IMR-90 (cell line): Measurements from ENCODE around the gene TEKT1. TPM values are rescaled to one million over a fixed set of nuclear protein-coding genes. Genes with fewer than 3 reads are reported as not detected.

Experiments used
- ATAC-seq: fragments of 200-7000 bp; cut with Tn5 transposase; 2 replicates; pipeline ENCODE4 v1.9.1; 2020; ENCODE audit warnings: low read depth, mild to moderate bottlenecking, moderate library complexity
- BruUV-seq: library from RNA; stranded (reverse); fragments of 400-500 nt; replicated peaks from 2 replicates; lab custom pipeline; 2021; lab: Mats Ljungman, UMichigan
- CTCF ChIA-PET: fragments of 300-600 bp; formaldehyde crosslinking; extraction: SDS; loops from one replicate; lab custom pipeline; 2021; ENCODE audit warnings: antibody characterized with exemption; lab: Yijun Ruan, JAX
- POLR2A ChIA-PET: fragments of 300-600 bp; sonication (Branson Sonifier 250); formaldehyde crosslinking; loops from one replicate; lab custom pipeline; 2022; ENCODE audit warnings: antibody characterized with exemption; ENCODE audit not compliant: unreplicated experiment; lab: Charles Lee
- DNase-seq: peaks from one replicate; pipeline ENCODE4 v3.0.0; 2013
- H2AFZ ChIP-seq: replicated peaks from 2 replicates; pipeline ENCODE3; 2013; ENCODE audit warnings: low read length, mild to moderate bottlenecking; ENCODE audit not compliant: poor library complexity
- H2AK5ac ChIP-seq: 2 replicates; pipeline ENCODE4 v1.6.1; 2013; ENCODE audit warnings: low read depth, low read length, inconsistent platforms
- H2AK9ac ChIP-seq: replicated peaks from 2 replicates; pipeline ENCODE3; 2013; ENCODE audit warnings: mild to moderate bottlenecking, low read depth, low read length, moderate library complexity; ENCODE audit not compliant: poor library complexity
- H2BK120ac ChIP-seq: 2 replicates; pipeline ENCODE4 v1.6.1; 2013; ENCODE audit warnings: low read depth, low read length, inconsistent platforms
- H2BK15ac ChIP-seq: 3 replicates; pipeline ENCODE4 v1.6.1; 2013; ENCODE audit warnings: low read depth, low read length, inconsistent platforms
- H2BK20ac ChIP-seq: 2 replicates; pipeline ENCODE4 v1.6.1; 2013; ENCODE audit warnings: low read depth, mild to moderate bottlenecking, inconsistent platforms, low read length, moderate library complexity
- H2BK5ac ChIP-seq: 2 replicates; pipeline ENCODE4 v1.6.1; 2013; ENCODE audit warnings: mild to moderate bottlenecking, low read depth, low read length, inconsistent platforms; ENCODE audit not compliant: poor library complexity, severe bottlenecking
- H3K14ac ChIP-seq: replicated peaks from 2 replicates; pipeline ENCODE4 v1.6.1; 2013; ENCODE audit warnings: low read depth, low read length, inconsistent platforms
- H3K18ac ChIP-seq: 2 replicates; pipeline ENCODE4 v1.6.1; 2013; ENCODE audit warnings: low read depth, low read length, control low read depth
- H3K23ac ChIP-seq: 2 replicates; pipeline ENCODE4 v1.6.1; 2013; ENCODE audit warnings: low read depth, low read length, inconsistent platforms
- H3K27ac ChIP-seq: 2 replicates; pipeline ENCODE4 v1.5.1; 2013; ENCODE audit warnings: mild to moderate bottlenecking, control low read depth, low read length; ENCODE audit not compliant: insufficient read depth
- H3K27me3 ChIP-seq: 2 replicates; pipeline ENCODE4 v1.6.1; 2013; ENCODE audit warnings: low read length; ENCODE audit not compliant: control insufficient read depth, insufficient read depth
- H3K36me3 ChIP-seq: 2 replicates; pipeline ENCODE4 v1.6.1; 2013; ENCODE audit warnings: low read length, mixed read lengths; ENCODE audit not compliant: control insufficient read depth, insufficient read depth
- H3K4ac ChIP-seq: 2 replicates; pipeline ENCODE4 v1.6.1; 2013; ENCODE audit warnings: low read depth, low read length, inconsistent platforms
- H3K4me1 ChIP-seq: 2 replicates; pipeline ENCODE4 v1.6.1; 2013; ENCODE audit warnings: low read length, mixed read lengths; ENCODE audit not compliant: control insufficient read depth, insufficient read depth
- H3K4me2 ChIP-seq: 2 replicates; pipeline ENCODE4 v1.6.1; 2013; ENCODE audit warnings: low read depth, mild to moderate bottlenecking, control low read depth, low read length, moderate library complexity
- H3K4me3 ChIP-seq: 2 replicates; pipeline ENCODE4 v1.5.1; 2013; ENCODE audit warnings: low read depth, mild to moderate bottlenecking, control low read depth, low read length, moderate library complexity; ENCODE audit not compliant: insufficient read depth
- H3K56ac ChIP-seq: 2 replicates; pipeline ENCODE4 v1.6.1; 2013; ENCODE audit warnings: low read length, inconsistent platforms; ENCODE audit not compliant: insufficient read depth; ENCODE audit errors: extremely low read depth
- H3K79me1 ChIP-seq, 2 experiments: 2 replicates each; pipeline ENCODE4 v1.6.1; 2013; ENCODE audit warnings: low read length in 2 of 2, inconsistent platforms in 1 of 2, low read depth in 1 of 2
- H3K9ac ChIP-seq: 2 replicates; pipeline ENCODE4 v1.6.1; 2013; ENCODE audit warnings: low read depth, low read length, control low read depth
- H3K9me1 ChIP-seq: 2 replicates; pipeline ENCODE4 v1.6.1; 2013; ENCODE audit warnings: low read length, inconsistent platforms; ENCODE audit not compliant: insufficient read depth
- H3K9me3 ChIP-seq: 2 replicates; pipeline ENCODE4 v1.6.1; 2013; ENCODE audit warnings: low read length; ENCODE audit not compliant: control insufficient read depth, insufficient read depth
- H4K20me1 ChIP-seq: 2 replicates; pipeline ENCODE4 v1.6.1; 2013; ENCODE audit warnings: low read length, inconsistent platforms; ENCODE audit not compliant: insufficient read depth
- H4K5ac ChIP-seq: 2 replicates; pipeline ENCODE4 v1.6.1; 2013; ENCODE audit warnings: mild to moderate bottlenecking, low read depth, low read length, control low read depth
- H4K8ac ChIP-seq, 2 experiments: 2 replicates each; pipeline ENCODE4 v1.6.1; 2013; ENCODE audit warnings: low read depth in 2 of 2, low read length in 2 of 2, control low read depth in 1 of 2, inconsistent platforms in 1 of 2
- H4K91ac ChIP-seq: 2 replicates; pipeline ENCODE4 v1.6.1; 2013; ENCODE audit warnings: low read depth, low read length, inconsistent platforms; ENCODE audit not compliant: insufficient read depth
- BHLHE40 ChIP-seq: fragments of 150-350 bp; IDR thresholded peaks from 2 replicates; pipeline ENCODE4 v1.6.1; 2016; ENCODE audit warnings: mild to moderate bottlenecking, low read depth, low read length
- MAFK ChIP-seq: IDR thresholded peaks from 2 replicates; pipeline ENCODE4 v1.6.1; 2012; ENCODE audit warnings: low read depth, low read length, improper control_type of control experiment
- MAZ ChIP-seq: IDR thresholded peaks from 2 replicates; pipeline ENCODE4 v1.6.1; 2012; ENCODE audit warnings: low read depth, mild to moderate bottlenecking, low read length, improper control_type of control experiment, moderate library complexity, borderline replicate concordance
- MXI1 ChIP-seq: IDR thresholded peaks from 2 replicates; pipeline ENCODE4 v1.6.1; 2012; ENCODE audit warnings: low read depth, mild to moderate bottlenecking, low read length, moderate library complexity, borderline replicate concordance
- POLR2A ChIP-seq: IDR thresholded peaks from 2 replicates; pipeline ENCODE4 v1.6.1; 2012; ENCODE audit warnings: mild to moderate bottlenecking, low read depth, low read length
- RFX5 ChIP-seq: IDR thresholded peaks from 2 replicates; pipeline ENCODE4 v1.8.0; 2012; ENCODE audit warnings: low read depth, mild to moderate bottlenecking, low read length, moderate library complexity
- WGBS, 2 experiments: methylation state at CpG; one replicate each; pipeline versions ENCODE4 v1.1.5 to v1.1.7; 2013; ENCODE audit warnings: missing lambda C conversion rate in 2 of 2; ENCODE audit not compliant: insufficient read length in 1 of 2; ENCODE audit errors: extremely low coverage in 2 of 2; 5-methylcytosine and 5-hydroxymethylcytosine counted together
- dilution Hi-C: fragments of 300-500 bp; cut with HindIII; formaldehyde crosslinking; loops from one replicate; pipeline ENCODE4 v1.14.3; 2018; ENCODE audit warnings: low sequenced_read_pairs; ENCODE audit not compliant: unreplicated experiment
- in situ Hi-C: fragments of 300-500 bp; cut with MboI; formaldehyde crosslinking; loops from 3 replicates; pipeline ENCODE4 v1.14.3; 2019; ENCODE audit warnings: low sequenced_read_pairs, inconsistent platforms, mixed read lengths
- intact Hi-C: fragments of 100-400 bp; cut with micrococcal nuclease; formaldehyde crosslinking; loops from 2 replicates; pipeline ENCODE4 v1.10.0; 2022
- polyA plus RNA-seq, 3 experiments: library from polyadenylated mRNA; depleted of rRNA; stranded (reverse); fragments of >200 nt; gene quantifications; 2 replicates each; pipeline ENCODE4 v1.2.3, GENCODE V29; 2012; ENCODE audit warnings: low replicate concordance in 1 of 3
- total RNA-seq: library from RNA; depleted of rRNA; stranded (reverse); fragments of >200 nt; gene quantifications from 2 replicates; pipeline ENCODE4 v1.2.3, GENCODE V29; 2012
- TF ChIP-seq, protein P1 (sequence below): fragments of 150-350 bp; IDR thresholded peaks from 2 replicates; pipeline ENCODE4 v1.6.1; 2016; ENCODE audit warnings: low read depth, mild to moderate bottlenecking, low read length, moderate library complexity, borderline replicate concordance

The TEKT1 gene
- total and polyA plus RNA-seq, 2 of the 4 experiments (the other 2 are of a cell fraction), result not detected

DNA sequence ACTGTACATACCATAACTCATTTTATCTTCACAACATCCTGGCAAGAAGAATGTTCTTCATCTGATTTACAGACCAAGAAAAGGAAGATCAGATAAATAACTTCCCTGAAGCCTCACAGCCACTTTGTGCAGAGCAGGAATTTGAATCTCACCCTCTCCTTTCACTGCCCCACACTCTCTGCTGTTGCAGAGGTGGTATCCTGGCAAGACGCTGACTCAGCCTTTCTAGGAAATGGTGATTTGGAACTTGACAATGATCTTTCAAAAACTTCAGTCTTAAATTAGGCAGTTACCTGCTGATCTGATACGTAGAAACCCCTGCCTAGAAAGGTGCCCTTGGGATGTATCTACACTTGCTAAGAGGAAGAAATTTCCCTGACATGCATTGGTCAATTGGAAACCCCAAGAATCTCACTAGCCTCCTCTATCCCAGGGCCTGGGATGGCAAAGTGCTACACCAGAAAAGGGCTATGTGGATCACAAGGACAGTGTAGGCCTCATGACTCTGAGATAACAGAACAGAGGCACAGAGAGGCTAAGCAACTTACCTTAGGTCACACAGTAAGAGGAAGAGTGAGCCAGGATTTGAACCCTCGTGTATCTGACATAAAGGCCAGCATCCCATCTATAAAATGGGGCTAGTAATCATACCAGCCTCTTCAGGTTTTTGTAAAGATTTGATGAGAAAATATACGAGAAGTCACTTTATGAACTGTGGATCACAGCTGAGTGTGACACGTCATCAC lies 37.6 kb downstream of the TEKT1 start:
- Histone ChIP-seq H2AK9ac (no peak overlapping the region), H4K5ac (no peak overlapping the region), H2BK120ac (no peak overlapping the region), H3K18ac (no peak overlapping the region), H4K91ac (no peak overlapping the region), H3K4me1 (no peaks in the 10 kb centered on the region), H2BK5ac (no peak overlapping the region), H3K14ac (no peak overlapping the region), H3K36me3 (no peaks in the 10 kb centered on the region), H3K27ac (no peak overlapping the region), H2AK5ac (no peak overlapping the region), H3K9me3 (no peaks in the 10 kb centered on the region), H4K20me1 (no peaks in the 10 kb centered on the region), H3K4me3 (no peak overlapping the region), H3K9ac (no peak overlapping the region), H3K4ac (no peak overlapping the region), H2BK20ac (no peak overlapping the region), H3K9me1 (no peaks in the 10 kb centered on the region), H4K8ac (no peak overlapping the region), H3K79me1 (no peaks in the 10 kb centered on the region), H3K27me3 (peaks cover 18% of the 10 kb centered on the region), H3K23ac (no peak overlapping the region), H2AFZ (no peak overlapping the region), H3K4me2 (no peak overlapping the region), H2BK15ac (no peak overlapping the region), H3K56ac (no peak overlapping the region)
- no TSS peak for BruUV-seq
- POLR2A ChIA-PET, result no interaction called here
- CTCF ChIA-PET, result no interaction called here
- intact Hi-C loops (no loop called here), in situ Hi-C loops (loop anchor here (10.0 kb wide), 1 partner anchor 129 kb away; no protein-coding TSS in a partner anchor), dilution Hi-C loops (no loop called here)
- no peak for DNase-seq
- WGBS, 2 experiments, result no CpG with 5 or more reads among the region's 5 CpGs
- no peak for ATAC-seq
- no peak for TF ChIP-seq MAZ
- peak; percentile 95 for TF ChIP-seq MAFK
- TF ChIP-seq, protein P1, sequence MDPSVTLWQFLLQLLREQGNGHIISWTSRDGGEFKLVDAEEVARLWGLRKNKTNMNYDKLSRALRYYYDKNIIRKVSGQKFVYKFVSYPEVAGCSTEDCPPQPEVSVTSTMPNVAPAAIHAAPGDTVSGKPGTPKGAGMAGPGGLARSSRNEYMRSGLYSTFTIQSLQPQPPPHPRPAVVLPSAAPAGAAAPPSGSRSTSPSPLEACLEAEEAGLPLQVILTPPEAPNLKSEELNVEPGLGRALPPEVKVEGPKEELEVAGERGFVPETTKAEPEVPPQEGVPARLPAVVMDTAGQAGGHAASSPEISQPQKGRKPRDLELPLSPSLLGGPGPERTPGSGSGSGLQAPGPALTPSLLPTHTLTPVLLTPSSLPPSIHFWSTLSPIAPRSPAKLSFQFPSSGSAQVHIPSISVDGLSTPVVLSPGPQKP, result no peak
- TF ChIP-seq BHLHE40, result no peak
- no peak for TF ChIP-seq MXI1
- no peak for TF ChIP-seq POLR2A
- no peak for TF ChIP-seq RFX5
